Esophagus squamous epithelium (tissue), 4 donors: ENCODE results near the gene IL10RA.

Experiments
- CTCF ChIP-seq, 6 experiments: fragments of 450-650 bp in 4 of 6; fragments of 200-600 bp in 2 of 6; sonication (generic) in 2 of 6; IDR thresholded peaks; one replicate each; pipeline ENCODE4 v1.5.1; 2016 to 2019; ENCODE audit warnings: antibody characterized with exemption in 6 of 6, mild to moderate bottlenecking in 4 of 6, moderate library complexity in 4 of 6
- POLR2A ChIP-seq, 4 donors: fragments of 450-650 bp; IDR thresholded peaks; one replicate each; pipeline ENCODE4 v1.6.1; 2017; ENCODE audit warnings: antibody characterized with exemption in 4 of 4, mild to moderate bottlenecking in 4 of 4, moderate library complexity in 3 of 4

GRCh38 chr11:117977029-117977428, 9.2 kb upstream of the IL10RA start:
- TF ChIP-seq CTCF (IDR thresholded peaks at IDR 0.05) (no peak), POLR2A (IDR thresholded peaks at IDR 0.05) (no peak)
